WTC11 (cell line): ENCODE measurements around the gene LIG1.

Experiments used
- ATF1 ChIP-seq: sonication (generic); formaldehyde crosslinking; IDR thresholded peaks from 2 replicates; pipeline ENCODE4 v1.8.1; 2023; ENCODE audit warnings: mild to moderate bottlenecking, moderate library complexity, missing genetic modification reagents
- FOXK1 ChIP-seq: sonication (generic); formaldehyde crosslinking; IDR thresholded peaks from 2 replicates; pipeline ENCODE4 v1.8.0; 2022; ENCODE audit warnings: mild to moderate bottlenecking, moderate library complexity, missing genetic modification reagents

GRCh38 chr19:48183356-48183755 is 13.2 kb upstream of the LIG1 start:
- TF ChIP-seq FOXK1 (CRISPR knock-in tag) (no peak), ATF1 (no peak)
